ENCODE results near the gene PIAS1.

DNA sequence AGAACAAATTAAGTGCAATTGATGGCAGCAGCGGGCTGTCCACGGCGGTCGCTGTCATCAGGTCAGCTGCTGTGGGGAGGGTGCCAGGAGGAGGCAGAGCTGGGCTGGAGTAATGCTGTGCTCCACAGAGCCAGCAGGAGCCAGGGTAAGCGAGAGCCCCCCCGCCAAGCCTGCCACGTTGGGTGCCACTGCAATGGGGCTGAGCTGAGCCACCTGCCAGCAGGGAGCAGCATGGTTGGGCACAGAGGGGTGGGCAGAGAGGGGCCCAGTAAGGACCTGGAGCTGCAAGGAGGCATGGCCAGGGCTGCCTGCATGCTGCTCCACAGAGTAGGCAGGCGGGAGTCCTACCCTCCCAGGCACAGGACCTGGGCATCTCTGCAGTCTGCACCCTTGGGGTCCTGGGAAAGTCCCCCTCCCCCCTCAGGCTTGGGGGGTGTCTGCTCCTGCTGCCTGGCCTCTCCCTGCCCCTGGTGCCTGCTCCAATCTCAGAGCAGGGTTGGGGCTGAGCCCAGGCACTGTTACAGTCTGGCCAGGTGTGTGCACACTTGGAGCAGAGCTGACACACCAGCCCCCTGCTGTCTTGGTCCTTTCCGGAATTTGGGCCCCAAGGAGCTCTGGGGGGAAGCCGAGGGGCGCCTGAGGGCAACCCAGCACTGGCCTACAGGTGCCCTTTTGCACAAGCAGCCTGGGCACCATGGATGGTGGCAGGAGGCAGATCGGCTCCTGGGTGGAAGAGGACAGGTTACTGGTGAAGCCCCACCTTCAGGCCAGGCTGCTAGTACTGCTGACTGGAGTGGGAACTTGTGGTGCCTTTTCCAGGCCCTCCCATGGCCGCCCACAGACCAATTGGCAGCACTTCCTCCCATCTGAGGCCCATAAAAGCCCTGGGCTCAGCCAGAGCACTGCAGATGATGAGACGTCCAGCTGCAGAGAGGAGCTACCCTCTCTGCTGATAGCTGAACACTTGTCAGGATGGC lies 8.5 kb upstream of the PIAS1 start:
- TF ChIP-seq, protein P1, sequence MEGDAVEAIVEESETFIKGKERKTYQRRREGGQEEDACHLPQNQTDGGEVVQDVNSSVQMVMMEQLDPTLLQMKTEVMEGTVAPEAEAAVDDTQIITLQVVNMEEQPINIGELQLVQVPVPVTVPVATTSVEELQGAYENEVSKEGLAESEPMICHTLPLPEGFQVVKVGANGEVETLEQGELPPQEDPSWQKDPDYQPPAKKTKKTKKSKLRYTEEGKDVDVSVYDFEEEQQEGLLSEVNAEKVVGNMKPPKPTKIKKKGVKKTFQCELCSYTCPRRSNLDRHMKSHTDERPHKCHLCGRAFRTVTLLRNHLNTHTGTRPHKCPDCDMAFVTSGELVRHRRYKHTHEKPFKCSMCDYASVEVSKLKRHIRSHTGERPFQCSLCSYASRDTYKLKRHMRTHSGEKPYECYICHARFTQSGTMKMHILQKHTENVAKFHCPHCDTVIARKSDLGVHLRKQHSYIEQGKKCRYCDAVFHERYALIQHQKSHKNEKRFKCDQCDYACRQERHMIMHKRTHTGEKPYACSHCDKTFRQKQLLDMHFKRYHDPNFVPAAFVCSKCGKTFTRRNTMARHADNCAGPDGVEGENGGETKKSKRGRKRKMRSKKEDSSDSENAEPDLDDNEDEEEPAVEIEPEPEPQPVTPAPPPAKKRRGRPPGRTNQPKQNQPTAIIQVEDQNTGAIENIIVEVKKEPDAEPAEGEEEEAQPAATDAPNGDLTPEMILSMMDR (IDR thresholded peaks at IDR 0.05; ENCODE audit: insufficient read depth, low read length, poor library complexity, severe bottlenecking): no peak
- TF ChIP-seq EZH2phosphoT487 (conservative IDR thresholded peaks at IDR 0.05; ENCODE audit: low read length): no peak

Measured in SU-DHL-6 (cell line).